Gastrocnemius medialis (tissue), 4 donors: Measurements from ENCODE around the gene SIX5.

Source experiments
- CTCF ChIP-seq, 5 experiments: fragments of 450-650 bp in 3 of 5; fragments of 200-600 bp in 2 of 5; sonication (generic) in 2 of 5; IDR thresholded peaks in 4 of 5; conservative IDR thresholded peaks in 1 of 5; 1 replicate in 4 of 5; 2 replicates in 1 of 5; pipeline ENCODE4 v1.5.1; 2016 to 2019; ENCODE audit warnings: antibody characterized with exemption in 5 of 5, mild to moderate bottlenecking in 3 of 5, moderate library complexity in 3 of 5
- POLR2A ChIP-seq, 2 donors: fragments of 450-650 bp; IDR thresholded peaks; one replicate each; pipeline ENCODE4 v1.6.1; 2017; ENCODE audit warnings: antibody characterized with exemption in 2 of 2, mild to moderate bottlenecking in 2 of 2, moderate library complexity in 2 of 2

- no peak for TF ChIP-seq POLR2A (IDR thresholded peaks at IDR 0.05)
- no peak for TF ChIP-seq CTCF (IDR thresholded peaks at IDR 0.05 in 4 of 5, conservative IDR thresholded peaks at IDR 0.05 in 1 of 5)
Observed at GRCh38 chr19:45772912-45773311, 3.9 kb upstream of the SIX5 start.
